HG03139 (cell line): ENCODE measurements around the gene PPIL4.
"Not testable (repeated sequence)": the region's sequence is repeated elsewhere in the genome, so short reads cannot be mapped to it uniquely, and the experiment has no call there.

Source experiments
- ATAC-seq: cut with Tn5 transposase; IDR thresholded peaks from one replicate; pipeline ENCODE4 v1.9.1; 2021; ENCODE audit not compliant: unreplicated experiment

Gene PPIL4

DNA sequence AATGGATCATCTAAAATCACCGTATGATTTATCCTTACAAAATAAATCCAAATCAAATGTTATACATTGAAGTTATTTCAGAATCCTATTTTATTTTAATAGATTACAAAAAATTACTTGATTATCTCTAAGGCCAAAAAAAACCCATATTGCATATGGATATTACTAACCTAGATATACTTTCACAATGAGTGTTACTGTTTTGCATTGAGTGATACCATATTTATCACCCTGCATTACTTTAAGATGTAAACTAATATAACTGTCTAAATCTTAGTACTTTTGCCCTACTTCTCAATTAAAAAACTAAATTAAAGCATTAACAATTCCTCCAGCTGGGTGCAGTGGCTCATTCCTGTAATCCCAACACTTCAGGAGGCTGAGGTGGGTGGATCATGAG lies 11.1 kb downstream of the PPIL4 start:
- ATAC-seq, result no peak

DNA sequence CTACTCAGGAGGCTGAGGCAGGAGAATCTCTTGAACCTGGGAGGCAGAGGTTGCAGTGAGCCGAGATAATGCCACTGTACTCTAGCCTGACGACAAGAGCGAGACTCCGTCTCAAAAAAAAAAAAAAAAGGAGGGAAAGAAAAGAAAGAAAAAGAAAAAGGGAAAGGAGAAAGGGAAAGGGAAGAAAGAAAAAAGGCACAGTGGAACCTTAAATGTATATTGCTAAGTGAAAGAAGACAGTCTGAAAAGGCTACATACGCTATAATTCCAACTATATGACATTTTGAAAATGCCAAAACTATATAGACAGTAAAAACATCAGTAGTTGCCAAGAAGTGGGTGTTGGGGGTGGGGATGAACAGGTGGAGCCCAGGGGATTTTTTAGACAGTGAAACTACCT lies 16.2 kb downstream of the PPIL4 start:
- ATAC-seq, result no peak

DNA sequence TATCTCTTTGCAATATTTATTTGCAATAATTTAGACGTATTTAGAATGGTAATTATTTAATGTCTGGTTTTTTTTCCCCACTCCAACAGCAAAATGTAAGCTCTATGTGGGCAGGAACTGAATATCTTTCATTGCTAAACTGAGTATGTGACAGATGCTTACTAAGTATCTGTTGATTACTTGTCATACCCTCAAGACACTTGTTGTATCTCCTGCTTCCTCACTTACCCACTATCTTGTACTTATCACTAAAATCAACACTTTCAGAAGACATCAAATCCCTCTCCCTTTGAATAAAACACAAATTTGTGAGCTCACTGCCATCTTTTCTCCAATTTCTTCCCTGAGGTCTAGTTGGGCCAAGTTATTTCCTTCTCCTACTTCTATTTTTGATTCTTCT lies 30.3 kb downstream of the PPIL4 start:
- no peak for ATAC-seq

DNA sequence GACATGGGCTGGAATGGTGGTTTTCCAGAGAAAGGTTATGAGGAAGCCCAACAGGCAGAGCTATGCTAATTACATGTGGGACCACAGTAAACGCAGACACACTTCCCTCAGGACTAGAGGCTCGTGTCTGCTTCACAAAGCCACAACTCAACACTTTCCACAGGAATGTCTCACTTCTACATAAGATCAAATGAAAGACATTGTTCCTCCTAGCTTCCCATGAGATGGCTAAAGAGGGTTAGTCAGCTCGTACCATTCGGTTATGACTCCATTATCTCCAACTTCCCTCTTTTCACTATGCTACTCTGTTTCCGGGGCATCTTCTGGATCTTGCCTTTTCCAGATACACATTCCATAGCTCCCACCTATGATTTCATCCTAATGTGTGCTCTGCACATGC lies 31.9 kb downstream of the PPIL4 start:
- ATAC-seq, result no peak

DNA sequence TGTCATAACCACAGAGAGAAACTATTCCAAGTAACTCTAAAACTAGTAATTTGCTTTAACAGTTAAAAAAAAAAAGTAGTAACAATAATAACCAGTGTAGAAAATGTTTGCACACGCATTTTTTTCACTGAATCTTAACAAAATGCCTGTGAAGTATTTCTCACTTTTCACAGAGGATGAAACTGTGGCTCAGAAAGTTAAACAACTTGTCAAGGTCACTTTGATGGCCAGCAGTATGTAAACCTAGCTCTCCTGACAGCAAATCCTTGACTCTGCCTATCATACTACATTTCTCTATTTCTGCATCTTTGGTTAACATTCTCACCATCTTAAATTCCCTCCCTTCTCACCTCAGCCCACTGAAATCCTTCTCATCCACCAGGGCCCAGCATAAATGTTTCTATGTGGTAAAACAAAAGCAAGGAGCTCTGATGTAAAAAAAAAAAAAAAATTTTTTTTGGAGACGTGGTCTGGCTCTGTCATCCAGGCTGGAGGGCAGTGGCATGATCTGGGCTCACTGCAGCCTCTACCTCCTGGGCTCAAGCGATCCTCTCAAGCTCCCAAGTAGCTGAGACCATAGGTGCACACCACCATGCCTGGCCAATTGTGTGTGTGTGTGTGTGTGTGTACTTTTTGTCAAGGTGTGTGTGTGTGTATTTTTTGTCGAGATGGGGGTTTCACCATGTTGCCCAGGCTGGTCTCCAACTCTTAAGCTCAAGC lies 34.9 kb downstream of the PPIL4 start:
- ATAC-seq, result no peak

DNA sequence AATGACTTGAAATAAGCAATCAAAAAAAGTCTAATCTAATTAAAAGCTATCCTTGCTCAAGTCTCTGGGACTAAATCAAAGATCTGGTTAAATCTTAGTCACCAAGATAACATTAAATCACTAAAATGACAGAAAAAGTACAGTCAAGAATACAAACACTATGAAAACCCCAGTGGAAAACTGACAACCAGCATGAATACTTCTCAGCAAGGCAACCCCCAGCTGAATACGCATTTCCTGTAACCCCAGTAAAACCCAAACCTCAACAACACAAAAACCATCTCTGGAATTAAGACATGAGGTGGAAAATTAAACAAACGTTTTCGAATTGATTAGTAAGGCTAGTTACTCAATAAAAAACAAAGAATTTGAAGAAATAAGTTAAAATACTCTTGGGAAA lies 37.4 kb downstream of the PPIL4 start:
- ATAC-seq, result no peak

DNA sequence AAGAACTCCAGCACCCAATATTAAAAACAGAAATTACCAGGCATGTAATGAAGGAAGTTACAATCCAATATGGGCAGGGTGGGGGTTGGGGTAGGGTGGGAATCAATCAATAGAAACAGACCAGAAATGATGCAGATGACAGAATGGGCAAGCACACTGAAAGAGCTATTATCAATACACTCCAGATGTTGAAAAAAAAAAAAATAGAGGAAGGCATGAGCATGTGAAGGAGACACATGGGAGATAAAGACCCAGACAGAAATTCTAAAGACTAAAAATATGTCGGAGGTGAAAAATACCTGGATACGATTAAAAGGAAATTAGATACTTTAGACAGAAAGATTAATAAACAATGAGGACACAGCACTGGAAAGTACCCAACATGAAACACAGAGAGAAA lies 42.0 kb downstream of the PPIL4 start:
- ATAC-seq, result no peak

DNA sequence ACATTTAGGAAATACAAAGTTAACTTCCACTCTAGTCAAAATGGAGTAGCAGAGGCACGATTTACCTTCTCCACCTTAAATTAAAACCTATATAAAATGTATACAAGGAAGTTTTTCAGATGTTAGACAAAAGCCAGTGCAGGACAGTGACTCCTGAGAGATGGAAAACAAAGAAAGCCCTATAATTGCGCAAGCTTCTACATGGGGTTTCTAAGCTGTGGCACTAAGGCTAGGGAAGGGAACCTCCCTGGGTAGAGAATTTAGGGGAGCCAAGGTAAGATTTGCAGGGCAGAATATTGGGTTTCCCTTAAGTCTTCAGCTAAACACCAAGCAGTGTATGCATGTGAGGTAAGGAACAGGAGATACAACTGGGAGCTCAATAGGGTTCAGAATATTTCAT lies 42.6 kb downstream of the PPIL4 start:
- no peak for ATAC-seq

DNA sequence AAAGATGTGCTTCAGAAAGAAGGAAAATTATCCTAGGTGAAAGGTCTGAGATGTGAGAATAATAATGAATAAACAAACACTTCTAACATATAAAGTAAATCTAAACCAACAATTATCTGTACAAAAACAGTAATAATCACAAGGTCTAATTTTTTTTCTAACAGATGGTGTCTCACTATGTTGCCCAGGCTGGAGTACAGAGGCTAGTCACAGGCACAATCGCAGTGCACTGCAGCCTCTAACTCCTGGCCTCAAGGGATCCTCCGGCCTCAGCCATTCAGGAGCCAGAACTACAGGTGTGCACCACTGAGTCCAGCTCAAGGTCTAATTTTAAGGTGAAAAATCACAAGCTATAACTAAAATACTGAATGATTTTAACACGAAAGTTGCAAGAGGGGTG lies 44.1 kb downstream of the PPIL4 start:
- no peak for ATAC-seq

DNA sequence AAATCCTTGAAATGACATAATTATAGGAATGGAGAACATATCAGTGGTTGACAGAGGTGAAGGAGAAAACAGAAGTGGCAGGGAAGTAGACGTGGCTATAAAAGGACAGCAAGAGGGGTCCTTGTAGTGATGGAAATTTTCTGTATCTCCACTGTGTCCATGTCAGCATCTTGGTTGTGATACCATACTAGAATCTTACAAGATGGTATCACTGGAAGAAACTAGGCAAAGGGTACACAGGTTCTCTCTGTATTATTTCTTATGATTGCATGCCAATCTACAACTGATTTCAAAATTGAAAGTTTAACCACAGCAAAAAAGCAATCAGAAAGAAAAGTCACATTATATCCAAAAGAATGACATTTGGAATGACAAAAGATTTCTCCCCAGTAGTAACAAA lies 44.6 kb downstream of the PPIL4 start:
- ATAC-seq, result no peak

DNA sequence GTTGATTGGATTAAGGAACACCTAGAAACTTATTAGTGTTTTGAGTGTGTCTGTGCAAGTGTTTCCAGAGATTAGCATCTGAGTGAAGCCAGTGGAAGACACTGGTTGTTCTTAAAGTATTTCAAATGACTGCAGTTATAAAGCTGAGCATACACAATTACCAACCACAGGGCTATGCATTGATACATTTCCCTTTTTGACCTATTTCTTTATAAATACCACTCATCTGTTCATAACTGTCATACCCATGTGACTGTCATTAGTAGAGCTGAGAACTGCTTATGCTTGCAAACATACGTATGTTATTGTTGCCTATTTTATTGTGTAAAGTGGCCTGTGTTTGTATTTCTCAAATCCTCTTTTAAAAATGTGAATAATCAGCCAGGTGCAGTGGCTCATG lies 45.7 kb downstream of the PPIL4 start:
- ATAC-seq, result no peak

DNA sequence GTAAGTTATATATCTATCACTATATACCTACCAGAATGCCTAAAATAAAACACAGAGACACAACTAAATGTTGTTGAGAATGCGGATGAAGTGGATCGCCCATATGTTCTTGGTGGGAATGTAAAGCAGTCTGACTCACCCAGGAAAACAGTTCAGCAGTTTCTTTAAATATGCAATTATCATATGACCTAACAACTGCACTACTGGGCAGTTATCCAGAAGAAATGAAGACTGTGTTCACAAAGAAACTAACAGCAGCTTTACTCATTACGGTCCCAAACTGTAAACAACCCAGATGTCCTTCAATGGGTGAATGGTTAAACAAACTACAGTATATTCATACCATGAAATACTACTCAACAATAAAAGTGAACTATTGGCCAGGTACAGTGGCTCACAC lies 46.8 kb downstream of the PPIL4 start:
- ATAC-seq, result no peak

DNA sequence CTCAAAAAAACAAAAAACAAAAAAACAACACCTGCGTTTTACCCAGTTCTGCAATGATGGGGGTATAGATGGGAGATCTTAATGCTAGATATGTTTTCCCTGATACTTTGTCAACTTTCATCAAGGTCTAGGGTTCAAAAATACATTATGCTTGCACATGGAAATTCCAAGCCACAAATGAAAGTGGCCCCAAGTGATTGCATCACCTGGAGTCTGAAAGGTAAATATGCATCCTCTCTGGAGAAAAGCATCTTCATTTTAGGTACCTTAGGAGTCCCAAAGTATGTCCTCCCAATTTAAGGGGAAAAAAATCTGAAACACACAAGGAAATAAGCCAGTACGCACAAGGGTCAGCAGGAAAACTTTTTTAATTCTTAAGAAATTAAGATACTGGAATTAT lies 48.5 kb downstream of the PPIL4 start:
- no peak for ATAC-seq

DNA sequence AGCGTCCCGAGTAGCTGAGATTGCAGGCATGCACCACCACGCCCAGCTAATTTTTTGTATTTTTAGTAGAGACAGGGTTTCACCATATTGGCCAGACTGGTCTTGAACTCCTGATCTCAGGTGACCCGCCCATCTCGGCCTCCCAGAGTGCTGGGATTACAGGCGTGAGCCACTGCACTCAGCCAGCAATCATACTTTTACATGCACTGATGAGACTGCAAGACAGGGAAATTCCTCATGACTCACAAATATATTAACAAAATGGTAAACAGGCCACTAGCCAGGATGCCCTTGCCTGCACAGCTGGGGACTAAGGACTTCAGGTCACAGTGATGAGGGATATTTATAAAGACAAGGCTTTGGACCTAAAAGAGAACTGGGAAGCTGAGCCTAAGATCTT lies 49.2 kb downstream of the PPIL4 start:
- ATAC-seq, result not testable (repeated sequence)

DNA sequence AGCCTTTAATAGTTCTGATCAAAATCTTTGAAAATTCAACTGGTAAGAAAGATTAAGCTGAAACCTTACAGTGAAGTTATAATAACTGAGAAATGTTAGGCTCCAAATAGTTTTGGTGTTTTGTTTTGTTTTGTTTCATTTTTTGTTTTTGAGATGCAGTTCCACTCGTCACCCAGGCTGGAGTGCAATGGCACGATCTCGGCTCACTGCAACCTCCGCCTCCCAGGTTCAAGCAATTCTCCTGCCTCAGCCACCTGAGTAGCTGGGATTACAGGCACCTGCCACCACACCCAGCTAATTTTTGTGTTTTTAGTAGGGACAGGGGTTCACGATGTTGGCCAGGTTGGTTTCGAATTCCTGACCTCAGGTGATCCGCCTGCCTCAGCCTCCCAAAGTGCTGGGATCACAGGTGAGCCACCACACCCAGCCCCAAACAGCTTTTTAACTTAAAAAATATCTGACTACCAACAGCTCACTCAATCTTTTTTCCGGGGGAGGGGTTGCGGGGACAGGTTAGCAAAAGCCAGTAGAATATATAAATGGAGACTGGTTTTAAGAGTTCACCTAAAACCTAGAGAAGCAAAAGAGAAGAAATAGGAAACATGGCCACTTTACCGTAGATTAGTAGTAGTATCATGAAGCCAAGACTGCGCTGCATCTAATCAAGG lies 50.4 kb downstream of the PPIL4 start:
- ATAC-seq, result not testable (repeated sequence)

DNA sequence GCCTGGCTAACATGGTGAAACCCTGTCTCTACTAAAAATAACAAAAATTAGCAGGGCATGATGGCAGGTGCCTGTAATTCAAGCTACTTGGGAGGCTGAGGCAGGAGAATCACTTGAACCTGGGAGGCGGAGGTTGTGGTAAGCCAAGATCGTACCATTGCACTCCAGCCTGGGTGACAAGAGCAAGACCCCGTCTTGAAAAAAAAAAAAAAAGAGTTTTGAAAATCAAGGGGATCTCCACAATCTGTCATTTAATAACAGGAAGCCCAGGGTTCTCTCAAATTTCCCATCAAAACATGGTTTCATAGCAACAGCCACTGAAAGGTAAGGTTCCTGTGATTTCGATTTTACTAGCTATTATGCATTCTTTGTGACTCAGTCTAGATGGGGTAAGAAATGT lies 51.0 kb downstream of the PPIL4 start:
- ATAC-seq, result not testable (repeated sequence)

DNA sequence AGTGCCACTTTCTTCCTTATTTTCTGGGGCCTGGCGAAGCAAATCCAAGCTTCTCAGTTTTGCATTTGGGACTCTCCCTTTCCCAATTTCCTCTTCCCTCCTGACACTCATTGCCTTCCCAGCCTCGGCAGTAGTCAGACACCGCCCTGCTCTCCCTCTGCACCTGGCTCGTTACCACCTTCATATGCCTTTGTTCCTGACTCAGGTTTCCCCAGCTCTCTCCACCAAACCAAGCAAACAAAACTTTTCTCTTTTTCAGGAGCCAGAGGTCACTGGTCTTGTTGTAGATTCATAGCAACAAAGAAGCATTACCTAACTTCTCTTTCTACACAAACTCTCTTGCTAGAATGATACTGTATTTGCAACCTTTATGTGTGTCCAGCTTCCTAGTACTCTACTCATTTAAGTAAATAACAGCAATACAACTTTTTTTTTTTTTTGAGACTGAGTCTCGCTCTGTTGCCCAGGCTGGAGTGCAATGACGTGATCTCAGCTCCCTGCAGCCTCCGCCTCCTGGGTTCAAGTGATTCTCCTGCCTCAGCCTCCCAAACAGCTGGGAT lies 52.0 kb downstream of the PPIL4 start:
- no peak for ATAC-seq

DNA sequence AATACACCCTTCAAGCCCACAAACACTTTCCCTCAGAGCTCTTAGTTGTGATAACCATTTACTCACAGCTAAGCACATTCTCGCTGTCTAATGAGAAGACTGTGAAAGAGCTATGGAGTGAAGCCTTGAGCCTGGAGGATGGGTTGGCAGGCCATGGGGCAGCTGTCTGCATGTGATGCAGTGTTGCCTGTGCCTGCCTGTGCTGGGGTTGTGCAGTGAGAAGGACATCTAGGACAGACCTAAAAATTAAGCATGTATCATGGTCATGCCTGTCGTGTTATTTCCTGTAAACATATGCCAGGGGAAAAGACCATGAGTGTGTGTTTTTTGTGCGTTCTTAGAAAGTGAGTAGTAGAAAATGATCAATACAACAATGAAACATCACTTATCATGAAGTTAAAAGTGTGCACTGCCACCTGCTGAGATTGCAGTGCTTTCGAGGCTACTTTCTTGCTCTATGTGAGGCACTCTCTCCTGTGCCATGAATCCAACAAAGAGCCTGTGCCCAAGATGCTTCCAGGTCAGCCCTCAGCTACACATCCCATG lies 53.0 kb downstream of the PPIL4 start:
- ATAC-seq, result no peak

DNA sequence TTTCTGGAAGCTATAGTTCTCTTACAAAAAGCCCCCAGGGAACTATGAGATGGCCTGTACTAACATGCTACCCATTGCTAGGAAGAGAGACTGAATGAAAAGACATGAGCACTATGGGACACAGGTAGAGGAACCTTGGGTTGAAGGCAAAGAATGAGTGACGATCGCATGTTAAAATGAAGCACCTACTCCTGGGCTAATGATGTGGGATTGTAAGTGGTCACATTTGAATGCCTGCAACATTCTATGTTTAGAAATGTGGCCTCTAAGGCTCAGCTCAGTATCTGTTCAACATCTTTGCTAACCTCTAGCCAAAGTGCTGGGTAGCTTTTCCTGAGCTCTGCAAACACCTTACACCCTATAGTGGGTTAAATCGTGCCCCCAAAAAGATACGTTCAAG lies 55.9 kb downstream of the PPIL4 start:
- ATAC-seq, result no peak

DNA sequence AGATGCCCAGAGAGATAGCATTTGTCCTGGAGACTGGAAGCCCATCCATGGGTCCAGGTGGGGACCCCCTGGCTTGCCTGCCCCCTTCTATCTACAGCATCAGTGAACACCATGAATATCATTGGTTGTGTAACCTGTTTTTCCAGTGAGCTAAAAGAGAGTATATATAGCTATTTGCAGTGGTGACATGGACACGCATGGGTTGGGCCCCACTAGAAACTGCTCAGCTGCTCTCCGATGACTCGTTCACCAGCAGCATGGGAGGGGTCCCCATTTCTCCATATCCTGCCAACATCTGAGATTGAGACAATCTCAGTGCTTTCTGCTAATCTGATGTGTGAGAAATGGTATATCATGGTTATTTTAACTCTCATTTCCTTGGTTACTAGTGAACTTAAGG lies 57.0 kb downstream of the PPIL4 start:
- ATAC-seq, result no peak

DNA sequence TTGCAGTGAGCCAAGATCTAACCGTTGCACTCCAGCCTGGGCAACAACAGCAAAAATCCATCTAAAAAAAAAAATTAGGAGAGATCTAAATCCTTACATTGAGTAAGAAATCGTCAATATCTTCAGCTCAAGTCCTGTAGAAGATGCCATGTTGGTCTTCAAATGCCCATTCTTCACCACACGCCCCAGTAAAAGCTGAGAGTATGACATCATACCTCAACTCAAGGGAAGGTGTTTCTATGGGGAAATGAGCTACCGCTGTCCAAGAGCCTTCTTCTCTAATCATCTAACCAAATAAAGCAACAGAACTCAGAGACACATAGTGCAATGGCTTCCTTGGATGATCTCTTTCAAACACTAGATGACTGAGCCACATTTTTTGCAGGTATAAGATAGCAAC lies 58.5 kb downstream of the PPIL4 start:
- ATAC-seq, result no peak
